Measurements from ENCODE around the gene LAGE3.
A peak's percentile ranks its signal among the peaks of the same experiment; 100 is the strongest.

The LAGE3 gene

GRCh38 chrX:154478728-154479622 is at the start of gene LAGE3:
TSS of gene LAGE3 (minus strand) at chrX:154479281. CDS start at chrX:154478915, 366 bp downstream.
- Histone ChIP-seq H3K9ac (ENCODE audit: low read length) (peak within 1 kb of the TSS; percentile 72), H3K4me3 (ENCODE audit: low read depth, low read length, poor library complexity, severe bottlenecking) (peak within 1 kb of the TSS; percentile 76), H4K20me1 (ENCODE audit: insufficient read depth, low read length) (no peaks in the 10 kb centered on the region), H3K27ac (ENCODE audit: low read depth, low read length, poor library complexity, severe bottlenecking) (peak within 1 kb of the TSS; percentile 87), H3K27me3 (ENCODE audit: insufficient read depth, low read length) (no peaks in the 10 kb centered on the region), H3F3A (ENCODE audit: insufficient read depth, low read length) (no peaks in the 10 kb centered on the region), H2AFZ (ENCODE audit: low read length) (no peak within 1 kb of the TSS), H3K4me2 (ENCODE audit: low read length) (peak within 1 kb of the TSS; percentile 86), H3K4me1 (ENCODE audit: insufficient read depth, low read length, severe bottlenecking) (peaks cover 43% of the 10 kb centered on the region), H3K9me3 (ENCODE audit: low read length) (no peaks in the 10 kb centered on the region), H3K79me2 (ENCODE audit: insufficient read depth, low read length) (no peaks in the 10 kb centered on the region), H3K9me2 (ENCODE audit: low read depth, low read length) (no peaks in the 10 kb centered on the region), H3K36me3 (ENCODE audit: insufficient read depth, low read length) (peaks cover 8% of the 10 kb centered on the region; the same call in 1 of the 2 replicates)
- TF ChIP-seq EZH2 (IDR thresholded peaks at IDR 0.05; ENCODE audit: borderline replicate concordance, low read length) (no peak), CTCF (IDR thresholded peaks at IDR 0.05; ENCODE audit: low read length) (no peak)

- peak overlapping the region; percentile 50 for H3K4me3 ChIP-seq (ENCODE audit: low read depth, low read length, poor library complexity, severe bottlenecking)
- peak overlapping the region; percentile 68 for H3K4me2 ChIP-seq (ENCODE audit: low read length)
- no peaks in the 10 kb centered on the region for H3K9me2 ChIP-seq (ENCODE audit: low read depth, low read length)
- H4K20me1 ChIP-seq (ENCODE audit: insufficient read depth, low read length) = no peaks in the 10 kb centered on the region
- H3F3A ChIP-seq (ENCODE audit: insufficient read depth, low read length) = no peaks in the 10 kb centered on the region
- peak overlapping the region; percentile 81 for H3K27ac ChIP-seq (ENCODE audit: low read depth, low read length, poor library complexity, severe bottlenecking)
- H3K4me1 ChIP-seq (ENCODE audit: insufficient read depth, low read length, severe bottlenecking) = peaks cover 16% of the 10 kb centered on the region
- no peaks in the 10 kb centered on the region for H3K36me3 ChIP-seq (ENCODE audit: insufficient read depth, low read length)
- H3K27me3 ChIP-seq (ENCODE audit: insufficient read depth, low read length) = no peaks in the 10 kb centered on the region
- H3K9ac ChIP-seq (ENCODE audit: low read length) = peak overlapping the region; percentile 60
- H3K79me2 ChIP-seq (ENCODE audit: insufficient read depth, low read length) = no peaks in the 10 kb centered on the region
- H3K9me3 ChIP-seq (ENCODE audit: low read length) = no peaks in the 10 kb centered on the region
- H2AFZ ChIP-seq (ENCODE audit: low read length) = no peak overlapping the region
- TF ChIP-seq EZH2 (IDR thresholded peaks at IDR 0.05; ENCODE audit: borderline replicate concordance, low read length) = no peak
- TF ChIP-seq CTCF (IDR thresholded peaks at IDR 0.05; ENCODE audit: low read length) = peak; percentile 40; the same call in 1 of the 2 replicates
Observed at GRCh38 chrX:154526901-154527675, 48.0 kb upstream of the LAGE3 start.

GRCh38 chrX:154525606-154526490 is 46.8 kb upstream of the LAGE3 start:
- H3K4me2 ChIP-seq (ENCODE audit: low read length) = no peak overlapping the region
- peaks cover 16% of the 10 kb centered on the region for H3K4me1 ChIP-seq (ENCODE audit: insufficient read depth, low read length, severe bottlenecking)
- H3F3A ChIP-seq (ENCODE audit: insufficient read depth, low read length) = no peaks in the 10 kb centered on the region
- H2AFZ ChIP-seq (ENCODE audit: low read length) = no peak overlapping the region
- no peaks in the 10 kb centered on the region for H3K27me3 ChIP-seq (ENCODE audit: insufficient read depth, low read length)
- H3K27ac ChIP-seq (ENCODE audit: low read depth, low read length, poor library complexity, severe bottlenecking) = no peak overlapping the region
- no peaks in the 10 kb centered on the region for H3K9me2 ChIP-seq (ENCODE audit: low read depth, low read length)
- no peaks in the 10 kb centered on the region for H3K36me3 ChIP-seq (ENCODE audit: insufficient read depth, low read length)
- no peak overlapping the region for H3K4me3 ChIP-seq (ENCODE audit: low read depth, low read length, poor library complexity, severe bottlenecking)
- H3K79me2 ChIP-seq (ENCODE audit: insufficient read depth, low read length) = no peaks in the 10 kb centered on the region
- H3K9me3 ChIP-seq (ENCODE audit: low read length) = no peaks in the 10 kb centered on the region
- TF ChIP-seq CTCF (IDR thresholded peaks at IDR 0.05; ENCODE audit: low read length) (no peak), EZH2 (IDR thresholded peaks at IDR 0.05; ENCODE audit: borderline replicate concordance, low read length) (no peak)
- H3K9ac ChIP-seq (ENCODE audit: low read length) = no peak overlapping the region
- no peaks in the 10 kb centered on the region for H4K20me1 ChIP-seq (ENCODE audit: insufficient read depth, low read length)
